ENCODE data around the gene IFRD2. TPM values are rescaled to one million over a fixed set of nuclear protein-coding genes. Genes with fewer than 3 reads are reported as not detected.

Gene IFRD2
- total and polyA plus RNA-seq, 7 donors, result 24.5 to 73.1 (median 51.8) TPM

DNA sequence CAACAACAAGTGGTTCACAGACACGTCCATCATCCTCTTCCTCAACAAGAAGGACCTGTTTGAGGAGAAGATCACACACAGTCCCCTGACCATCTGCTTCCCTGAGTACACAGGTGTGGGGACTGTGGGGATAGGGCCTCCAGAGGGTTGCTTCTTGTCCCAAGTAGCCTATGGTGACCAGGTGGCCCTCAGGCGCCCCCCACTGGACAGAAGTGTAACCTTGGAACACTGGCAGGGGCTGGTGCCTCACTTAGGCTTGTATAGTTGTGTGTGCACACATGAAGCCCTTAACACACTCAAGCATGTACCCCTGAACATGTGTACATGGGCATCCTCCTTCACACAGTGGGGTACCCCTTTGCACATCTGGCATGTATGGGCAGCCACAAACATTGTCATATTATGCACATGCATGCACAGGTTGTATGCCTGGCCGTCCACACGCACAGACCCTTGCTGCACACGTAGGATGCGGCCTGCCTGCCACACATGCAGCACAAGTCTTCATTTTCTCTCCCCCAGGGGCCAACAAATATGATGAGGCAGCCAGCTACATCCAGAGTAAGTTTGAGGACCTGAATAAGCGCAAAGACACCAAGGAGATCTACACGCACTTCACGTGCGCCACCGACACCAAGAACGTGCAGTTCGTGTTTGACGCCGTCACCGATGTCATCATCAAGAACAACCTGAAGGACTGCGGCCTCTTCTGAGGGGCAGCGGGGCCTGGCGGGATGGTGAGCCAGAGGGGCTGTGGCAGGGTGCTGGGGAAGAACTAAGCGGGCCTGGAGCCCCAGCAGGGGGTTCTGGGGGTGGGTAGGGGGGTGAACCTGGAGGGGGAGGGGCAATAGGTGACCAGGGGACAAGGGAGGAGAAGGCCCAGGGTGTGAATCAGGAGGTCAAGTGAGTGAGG is 35.0 kb downstream of the IFRD2 start:
- WGBS, 2 donors, result 91 to 93% methylated on average over 20 of the region's 20 CpGs
- no peak for DNase-seq
- H3K27me3 ChIP-seq, result no peaks in the 10 kb centered on the region
- peaks cover 4 to 39% (median 26%) of the 10 kb centered on the region in 4 donors for H3K4me1 ChIP-seq
- H3K4me3 ChIP-seq, result no peak overlapping the region
- TF ChIP-seq CTCF (IDR thresholded peaks at IDR 0.05) (peak in 3 of 4 experiments; percentile 15 to 37 (median 34)), POLR2A (IDR thresholded peaks at IDR 0.05) (no peak)
- peak overlapping the region; percentile 25 to 99 (median 96) for H3K27ac ChIP-seq
- no peaks in the 10 kb centered on the region for H3K9me3 ChIP-seq
- peaks cover 30 to 72% (median 41%) of the 10 kb centered on the region in 4 donors for H3K36me3 ChIP-seq
- intact Hi-C loops (cut with DNase I), result no loop called here

GRCh38 chr3:50255251-50255615 is 37.0 kb downstream of the IFRD2 start:
- no peak for DNase-seq
- Histone ChIP-seq H3K27me3 (no peaks in the 10 kb centered on the region), H3K4me3 (no peak overlapping the region), H3K4me1 (peaks cover 4 to 36% (median 22%) of the 10 kb centered on the region in 4 donors), H3K36me3 (peaks cover 30 to 87% (median 48%) of the 10 kb centered on the region in 4 donors), H3K27ac (peak overlapping the region; percentile 63 to 76 (median 64)), H3K9me3 (no peaks in the 10 kb centered on the region)
- 90 to 95% methylated on average over 9 of the region's 9 CpGs for WGBS, 2 donors
- intact Hi-C loops (cut with DNase I), result no loop called here
- TF ChIP-seq POLR2AphosphoS5 (IDR thresholded peaks at IDR 0.05) (no peak), EP300 (IDR thresholded peaks at IDR 0.05) (no peak)

DNA sequence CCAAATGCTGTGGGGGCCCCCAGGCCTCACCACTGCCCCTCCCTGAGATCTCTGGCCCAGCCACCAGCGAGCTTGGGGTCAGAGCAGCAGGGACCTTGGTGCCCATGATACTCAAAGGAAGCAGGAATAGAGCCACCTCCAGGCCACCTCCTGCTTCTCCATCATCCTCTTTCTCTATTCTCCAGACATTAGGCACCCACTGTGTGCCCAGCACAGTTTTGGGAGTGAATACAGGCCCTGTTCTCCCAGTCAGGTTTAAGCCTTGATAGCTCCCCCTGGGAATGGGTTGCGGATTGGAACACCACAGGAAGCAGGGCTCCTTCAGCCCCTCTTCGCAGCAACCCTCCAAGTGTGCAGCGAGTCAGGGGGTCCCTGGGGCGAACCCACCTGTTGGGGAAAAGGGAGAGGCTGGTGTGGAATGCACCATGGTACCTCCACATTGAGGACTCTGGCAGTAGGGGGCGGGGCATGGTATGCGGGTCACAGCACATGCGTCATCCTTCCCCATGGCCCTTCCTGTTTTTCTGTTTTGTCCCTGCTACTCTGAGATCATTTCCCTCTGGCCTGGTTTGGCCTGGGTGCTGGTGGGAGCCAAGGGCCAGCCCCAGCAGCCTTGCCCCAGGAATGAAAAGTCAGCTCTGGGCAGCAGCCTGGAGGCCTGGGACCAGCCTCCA is 37.5 kb downstream of the IFRD2 start:
- H3K4me3 ChIP-seq, result no peak overlapping the region
- peak overlapping the region; percentile 63 to 76 (median 64) for H3K27ac ChIP-seq
- no peaks in the 10 kb centered on the region for H3K27me3 ChIP-seq
- WGBS, 2 donors, result 85 to 88% methylated on average over 8 of the region's 8 CpGs
- intact Hi-C loops (cut with DNase I), result no loop called here
- peaks cover 30 to 87% (median 49%) of the 10 kb centered on the region in 4 donors for H3K36me3 ChIP-seq
- H3K9me3 ChIP-seq, result no peaks in the 10 kb centered on the region
- H3K4me1 ChIP-seq, result peaks cover 4 to 37% (median 23%) of the 10 kb centered on the region in 4 donors
- peak; percentile 85 for DNase-seq
- TF ChIP-seq POLR2AphosphoS5 (IDR thresholded peaks at IDR 0.05) (peak in 3 of 4 donors; percentile 16 to 66 (median 44)), POLR2A (IDR thresholded peaks at IDR 0.05) (no peak)

GRCh38 chr3:50251220-50251619 is 41.0 kb downstream of the IFRD2 start:
- WGBS, 2 donors, result 42 to 73% methylated on average over 8 of the region's 8 CpGs
- H3K27me3 ChIP-seq, result no peaks in the 10 kb centered on the region
- peaks cover 12 to 55% (median 27%) of the 10 kb centered on the region in 4 donors for H3K36me3 ChIP-seq
- intact Hi-C loops (cut with DNase I), result no loop called here
- peaks cover 4 to 64% (median 48%) of the 10 kb centered on the region in 4 donors for H3K4me1 ChIP-seq
- no peak overlapping the region for H3K4me3 ChIP-seq
- no peak for TF ChIP-seq CTCF (IDR thresholded peaks at IDR 0.05)
- no peak for TF ChIP-seq EP300 (IDR thresholded peaks at IDR 0.05)
- TF ChIP-seq POLR2A (IDR thresholded peaks at IDR 0.05), result no peak
- TF ChIP-seq POLR2AphosphoS5 (IDR thresholded peaks at IDR 0.05), result no peak
- H3K9me3 ChIP-seq, result no peaks in the 10 kb centered on the region
- peak overlapping the region in 2 of 4 donors; percentile 12 to 76 for H3K27ac ChIP-seq
- no peak for DNase-seq

- no peak for DNase-seq
- no peak for TF ChIP-seq CTCF (IDR thresholded peaks at IDR 0.05)
- no peak for TF ChIP-seq POLR2A (IDR thresholded peaks at IDR 0.05)
- TF ChIP-seq EP300 (IDR thresholded peaks at IDR 0.05), result no peak
- no peak for TF ChIP-seq POLR2AphosphoS5 (IDR thresholded peaks at IDR 0.05)
- Histone ChIP-seq H3K27me3 (no peaks in the 10 kb centered on the region), H3K4me3 (no peak overlapping the region), H3K27ac (peak overlapping the region in 1 of 4 donors; percentile 76), H3K4me1 (peaks cover 2 to 70% (median 55%) of the 10 kb centered on the region in 4 donors), H3K36me3 (peaks cover 10 to 48% (median 24%) of the 10 kb centered on the region in 4 donors), H3K9me3 (no peaks in the 10 kb centered on the region)
- WGBS, 2 donors, result 96% methylated on average over 4 of the region's 4 CpGs
- intact Hi-C loops (cut with DNase I), result no loop called here
Measured at GRCh38 chr3:50250514-50250913, 41.7 kb downstream of the IFRD2 start.

Data from sigmoid colon (tissue), 7 donors.